DND-41 (cell line): ENCODE measurements around the gene RAB18.
A peak's percentile ranks its signal among the peaks of the same experiment; 100 is the strongest.
"Not testable (repeated sequence)": the region's sequence is repeated elsewhere in the genome, so short reads cannot be mapped to it uniquely, and the experiment has no call there.

ENCODE experiments used
- ATAC-seq: fragments of 200-7000 bp; cut with Tn5 transposase; 3 replicates; pipeline ENCODE4 v1.9.1; 2021; ENCODE audit warnings: low read depth; ENCODE audit not compliant: insufficient read depth
- DNase-seq: peaks from one replicate; pipeline ENCODE4 v3.0.0-alpha.2; 2020
- H2AFZ ChIP-seq: 2 replicates; pipeline ENCODE4 v1.6.0; 2012; ENCODE audit warnings: low read depth, low read length
- H3K27ac ChIP-seq: 2 replicates; pipeline ENCODE4 v1.5.1; 2012; ENCODE audit warnings: low read length, inconsistent platforms
- H3K27me3 ChIP-seq: fragments of 200-600 bp; sonication (generic); 2 replicates; pipeline ENCODE4 v1.6.0; 2012; ENCODE audit warnings: low read length, mild to moderate bottlenecking, inconsistent platforms; ENCODE audit not compliant: insufficient read depth, poor library complexity
- H3K36me3 ChIP-seq: 2 replicates; pipeline ENCODE4 v1.5.1; 2012; ENCODE audit warnings: low read length, inconsistent platforms; ENCODE audit not compliant: insufficient read depth
- H3K4me1 ChIP-seq: 2 replicates; pipeline ENCODE4 v1.5.1; 2012; ENCODE audit warnings: mild to moderate bottlenecking, low read length; ENCODE audit not compliant: insufficient read depth
- H3K4me2 ChIP-seq: 2 replicates; pipeline ENCODE4 v1.6.0; 2012; ENCODE audit warnings: mild to moderate bottlenecking, moderate library complexity, low read length, inconsistent platforms; ENCODE audit not compliant: insufficient read depth
- H3K4me3 ChIP-seq, 2 experiments: fragments of 200-600 bp in 1 of 2; shearing (Covaris generic) in 1 of 2; 2 replicates each; pipeline ENCODE4 v1.5.1; 2012 to 2016; ENCODE audit warnings: inconsistent platforms in 2 of 2, low read length in 2 of 2, mild to moderate bottlenecking in 2 of 2, low read depth in 1 of 2, moderate library complexity in 1 of 2
- H3K79me2 ChIP-seq: 2 replicates; pipeline ENCODE4 v1.6.0; 2012; ENCODE audit warnings: low read length, inconsistent platforms; ENCODE audit not compliant: insufficient read depth
- H3K9ac ChIP-seq: 2 replicates; pipeline ENCODE4 v1.6.0; 2012; ENCODE audit warnings: low read depth, mild to moderate bottlenecking, inconsistent platforms, low read length, moderate library complexity
- H3K9me3 ChIP-seq: 2 replicates; pipeline ENCODE4 v1.5.1; 2012; ENCODE audit warnings: low read length, moderate library complexity, mild to moderate bottlenecking, inconsistent platforms; ENCODE audit not compliant: insufficient read depth, severe bottlenecking
- H4K20me1 ChIP-seq: 2 replicates; pipeline ENCODE4 v1.6.0; 2012; ENCODE audit warnings: low read length; ENCODE audit not compliant: insufficient read depth
- EZH2 ChIP-seq: IDR thresholded peaks from 3 replicates; pipeline ENCODE4 v1.6.1; 2012; ENCODE audit warnings: borderline replicate concordance, low read depth, mild to moderate bottlenecking, moderate library complexity, low read length, inconsistent platforms; ENCODE audit not compliant: severe bottlenecking
- TF ChIP-seq, protein P1 (sequence below): IDR thresholded peaks from 2 replicates; pipeline ENCODE4 v1.5.1; 2012; ENCODE audit warnings: borderline replicate concordance, low read length, moderate library complexity, mild to moderate bottlenecking; ENCODE audit not compliant: poor library complexity, severe bottlenecking; ENCODE audit errors: extremely low read depth

Gene RAB18

DNA sequence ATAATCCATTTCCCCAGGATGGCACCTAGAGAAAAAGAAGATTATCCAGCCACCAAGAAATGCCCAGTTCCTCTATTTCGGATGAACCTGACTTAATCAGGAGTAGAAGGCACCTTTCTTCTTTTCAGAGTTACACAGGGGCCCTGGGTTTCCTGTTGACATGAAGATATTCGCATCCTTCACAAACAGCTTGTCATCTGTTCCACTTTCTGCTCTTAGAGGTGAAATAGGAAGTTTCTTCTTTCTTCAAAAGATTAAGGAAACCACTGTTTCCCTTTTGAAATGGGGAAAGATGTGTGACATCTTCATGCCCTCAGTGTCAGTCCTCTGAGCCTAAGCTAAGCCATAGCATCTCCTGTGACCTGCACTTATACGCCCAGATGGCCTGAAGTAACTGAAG lies 39.1 kb upstream of the RAB18 start:
- Histone ChIP-seq H3K27ac (no peak overlapping the region), H3K79me2 (no peaks in the 10 kb centered on the region), H2AFZ (no peak overlapping the region), H3K9ac (no peak overlapping the region), H3K36me3 (no peaks in the 10 kb centered on the region), H3K27me3 (peaks cover under 1% of the 10 kb centered on the region), H3K4me3 (no peak overlapping the region), H4K20me1 (no peaks in the 10 kb centered on the region), H3K4me2 (no peak overlapping the region), H3K4me1 (0 out of 2 replicates have a peak, but pooled peaks cover 2% of the 10 kb centered on the region), H3K9me3 (no peaks in the 10 kb centered on the region)
- TF ChIP-seq, protein P1, sequence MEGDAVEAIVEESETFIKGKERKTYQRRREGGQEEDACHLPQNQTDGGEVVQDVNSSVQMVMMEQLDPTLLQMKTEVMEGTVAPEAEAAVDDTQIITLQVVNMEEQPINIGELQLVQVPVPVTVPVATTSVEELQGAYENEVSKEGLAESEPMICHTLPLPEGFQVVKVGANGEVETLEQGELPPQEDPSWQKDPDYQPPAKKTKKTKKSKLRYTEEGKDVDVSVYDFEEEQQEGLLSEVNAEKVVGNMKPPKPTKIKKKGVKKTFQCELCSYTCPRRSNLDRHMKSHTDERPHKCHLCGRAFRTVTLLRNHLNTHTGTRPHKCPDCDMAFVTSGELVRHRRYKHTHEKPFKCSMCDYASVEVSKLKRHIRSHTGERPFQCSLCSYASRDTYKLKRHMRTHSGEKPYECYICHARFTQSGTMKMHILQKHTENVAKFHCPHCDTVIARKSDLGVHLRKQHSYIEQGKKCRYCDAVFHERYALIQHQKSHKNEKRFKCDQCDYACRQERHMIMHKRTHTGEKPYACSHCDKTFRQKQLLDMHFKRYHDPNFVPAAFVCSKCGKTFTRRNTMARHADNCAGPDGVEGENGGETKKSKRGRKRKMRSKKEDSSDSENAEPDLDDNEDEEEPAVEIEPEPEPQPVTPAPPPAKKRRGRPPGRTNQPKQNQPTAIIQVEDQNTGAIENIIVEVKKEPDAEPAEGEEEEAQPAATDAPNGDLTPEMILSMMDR = no peak
- TF ChIP-seq EZH2 = no peak
- ATAC-seq (peak; percentile 76), DNase-seq (peak; percentile 4)

DNA sequence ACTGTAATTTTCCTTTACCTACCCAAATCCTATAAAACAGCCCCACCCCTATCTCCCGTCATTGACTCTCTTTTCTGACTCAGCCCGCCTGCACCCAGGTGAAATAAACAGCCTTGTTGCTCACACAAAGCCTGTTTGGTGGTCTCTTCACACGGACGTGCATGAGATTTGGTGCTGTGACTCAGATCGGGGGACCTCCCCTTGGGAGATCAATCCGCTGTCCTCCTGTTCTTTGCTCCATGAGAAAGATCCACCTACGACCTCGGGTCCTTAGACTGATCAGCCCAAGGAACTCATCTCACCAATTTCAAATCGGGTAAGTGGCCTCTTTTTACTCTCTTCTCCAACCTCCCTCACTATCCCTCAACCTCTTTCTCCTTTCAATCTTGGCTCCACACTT lies 38.5 kb upstream of the RAB18 start:
- H4K20me1 ChIP-seq, H3K4me2 ChIP-seq, H3K4me3 ChIP-seq, H2AFZ ChIP-seq, H3K36me3 ChIP-seq, H3K9ac ChIP-seq, H3K4me1 ChIP-seq, DNase-seq, H3K27me3 ChIP-seq, H3K27ac ChIP-seq, H3K9me3 ChIP-seq, H3K79me2 ChIP-seq, ATAC-seq: not testable (repeated sequence)

DNA sequence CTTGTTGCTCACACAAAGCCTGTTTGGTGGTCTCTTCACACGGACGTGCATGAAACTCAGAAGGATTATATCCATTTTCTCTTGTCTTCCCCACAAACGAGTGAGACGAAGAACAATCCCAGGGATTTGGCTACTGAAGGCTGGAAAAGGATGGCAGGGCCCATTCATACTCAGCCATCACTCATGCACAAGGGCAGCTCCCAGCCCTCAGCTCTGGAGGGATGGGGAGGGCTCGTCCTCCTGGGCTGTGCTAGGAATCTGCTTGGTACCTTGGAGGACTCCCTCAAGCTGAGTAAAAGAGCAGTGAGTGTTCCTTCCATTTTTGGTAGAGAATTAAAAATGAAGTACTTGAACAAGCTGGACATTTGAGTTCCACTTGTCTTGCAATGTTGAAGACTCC lies 33.2 kb upstream of the RAB18 start:
- Histone ChIP-seq H3K9ac (no peak overlapping the region), H3K27me3 (peaks cover 11% of the 10 kb centered on the region), H2AFZ (no peak overlapping the region), H3K36me3 (no peaks in the 10 kb centered on the region), H4K20me1 (no peaks in the 10 kb centered on the region), H3K4me3 (no peak overlapping the region), H3K4me2 (no peak overlapping the region), H3K4me1 (no peaks in the 10 kb centered on the region), H3K27ac (no peak overlapping the region), H3K9me3 (no peaks in the 10 kb centered on the region), H3K79me2 (no peaks in the 10 kb centered on the region)
- no peak for TF ChIP-seq EZH2
- TF ChIP-seq, protein P1 = no peak
- DNase-seq (no peak), ATAC-seq (no peak)

DNA sequence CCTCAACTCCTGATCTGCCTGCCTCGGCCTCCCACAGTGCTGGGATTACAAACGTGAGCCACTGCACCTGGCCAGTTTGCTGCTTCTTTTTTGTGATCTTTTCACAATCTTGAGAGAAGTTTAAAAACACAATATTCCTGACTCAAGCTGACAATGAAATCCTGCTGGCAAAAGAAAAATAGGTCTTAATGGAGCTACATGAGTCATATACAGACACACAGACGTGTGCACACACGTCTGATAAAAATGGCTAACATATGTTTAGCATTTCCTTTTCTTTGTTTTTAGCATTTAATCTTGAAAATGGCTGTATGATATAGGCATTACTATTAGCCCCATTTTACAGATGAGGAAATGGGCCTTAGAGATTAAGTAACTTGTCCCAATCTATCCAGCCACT lies 29.4 kb upstream of the RAB18 start:
- DNase-seq = no peak
- Histone ChIP-seq H3K36me3 (no peaks in the 10 kb centered on the region), H3K27me3 (peaks cover 11% of the 10 kb centered on the region), H3K4me2 (no peak overlapping the region), H3K27ac (no peak overlapping the region), H4K20me1 (no peaks in the 10 kb centered on the region), H3K4me3 (no peak overlapping the region), H3K9ac (no peak overlapping the region), H3K79me2 (no peaks in the 10 kb centered on the region), H2AFZ (no peak overlapping the region), H3K9me3 (no peaks in the 10 kb centered on the region), H3K4me1 (no peaks in the 10 kb centered on the region)
- no peak for ATAC-seq
- no peak for TF ChIP-seq EZH2
- TF ChIP-seq, protein P1 = no peak
